IMR-90 (cell line): ENCODE data around the gene OSBP. TPM values are rescaled to one million over a fixed set of nuclear protein-coding genes. Genes with fewer than 3 reads are reported as not detected.

ENCODE experiments used
- ATAC-seq: fragments of 200-7000 bp; cut with Tn5 transposase; 2 replicates; pipeline ENCODE4 v1.9.1; 2020; ENCODE audit warnings: low read depth, mild to moderate bottlenecking, moderate library complexity
- BruUV-seq: library from RNA; stranded (reverse); fragments of 400-500 nt; replicated peaks from 2 replicates; lab custom pipeline; 2021; lab: Mats Ljungman, UMichigan
- CTCF ChIA-PET: fragments of 300-600 bp; formaldehyde crosslinking; extraction: SDS; loops from one replicate; lab custom pipeline; 2021; ENCODE audit warnings: antibody characterized with exemption; lab: Yijun Ruan, JAX
- POLR2A ChIA-PET: fragments of 300-600 bp; sonication (Branson Sonifier 250); formaldehyde crosslinking; loops from one replicate; lab custom pipeline; 2022; ENCODE audit warnings: antibody characterized with exemption; ENCODE audit not compliant: unreplicated experiment; lab: Charles Lee
- DNase-seq: peaks from one replicate; pipeline ENCODE4 v3.0.0; 2013
- H2AFZ ChIP-seq: replicated peaks from 2 replicates; pipeline ENCODE3; 2013; ENCODE audit warnings: low read length, mild to moderate bottlenecking; ENCODE audit not compliant: poor library complexity
- H2AK5ac ChIP-seq: 2 replicates; pipeline ENCODE4 v1.6.1; 2013; ENCODE audit warnings: low read depth, low read length, inconsistent platforms
- H2AK9ac ChIP-seq: replicated peaks from 2 replicates; pipeline ENCODE3; 2013; ENCODE audit warnings: mild to moderate bottlenecking, low read depth, low read length, moderate library complexity; ENCODE audit not compliant: poor library complexity
- H2BK120ac ChIP-seq: 2 replicates; pipeline ENCODE4 v1.6.1; 2013; ENCODE audit warnings: low read depth, low read length, inconsistent platforms
- H2BK15ac ChIP-seq: 3 replicates; pipeline ENCODE4 v1.6.1; 2013; ENCODE audit warnings: low read depth, low read length, inconsistent platforms
- H2BK20ac ChIP-seq: 2 replicates; pipeline ENCODE4 v1.6.1; 2013; ENCODE audit warnings: low read depth, mild to moderate bottlenecking, inconsistent platforms, low read length, moderate library complexity
- H2BK5ac ChIP-seq: 2 replicates; pipeline ENCODE4 v1.6.1; 2013; ENCODE audit warnings: mild to moderate bottlenecking, low read depth, low read length, inconsistent platforms; ENCODE audit not compliant: poor library complexity, severe bottlenecking
- H3K14ac ChIP-seq: replicated peaks from 2 replicates; pipeline ENCODE4 v1.6.1; 2013; ENCODE audit warnings: low read depth, low read length, inconsistent platforms
- H3K18ac ChIP-seq: 2 replicates; pipeline ENCODE4 v1.6.1; 2013; ENCODE audit warnings: low read depth, low read length, control low read depth
- H3K23ac ChIP-seq: 2 replicates; pipeline ENCODE4 v1.6.1; 2013; ENCODE audit warnings: low read depth, low read length, inconsistent platforms
- H3K27ac ChIP-seq: 2 replicates; pipeline ENCODE4 v1.5.1; 2013; ENCODE audit warnings: mild to moderate bottlenecking, control low read depth, low read length; ENCODE audit not compliant: insufficient read depth
- H3K27me3 ChIP-seq: 2 replicates; pipeline ENCODE4 v1.6.1; 2013; ENCODE audit warnings: low read length; ENCODE audit not compliant: control insufficient read depth, insufficient read depth
- H3K36me3 ChIP-seq: 2 replicates; pipeline ENCODE4 v1.6.1; 2013; ENCODE audit warnings: low read length, mixed read lengths; ENCODE audit not compliant: control insufficient read depth, insufficient read depth
- H3K4ac ChIP-seq: 2 replicates; pipeline ENCODE4 v1.6.1; 2013; ENCODE audit warnings: low read depth, low read length, inconsistent platforms
- H3K4me1 ChIP-seq: 2 replicates; pipeline ENCODE4 v1.6.1; 2013; ENCODE audit warnings: low read length, mixed read lengths; ENCODE audit not compliant: control insufficient read depth, insufficient read depth
- H3K4me2 ChIP-seq: 2 replicates; pipeline ENCODE4 v1.6.1; 2013; ENCODE audit warnings: low read depth, mild to moderate bottlenecking, control low read depth, low read length, moderate library complexity
- H3K4me3 ChIP-seq: 2 replicates; pipeline ENCODE4 v1.5.1; 2013; ENCODE audit warnings: low read depth, mild to moderate bottlenecking, control low read depth, low read length, moderate library complexity; ENCODE audit not compliant: insufficient read depth
- H3K56ac ChIP-seq: 2 replicates; pipeline ENCODE4 v1.6.1; 2013; ENCODE audit warnings: low read length, inconsistent platforms; ENCODE audit not compliant: insufficient read depth; ENCODE audit errors: extremely low read depth
- H3K79me1 ChIP-seq, 2 experiments: 2 replicates each; pipeline ENCODE4 v1.6.1; 2013; ENCODE audit warnings: low read length in 2 of 2, inconsistent platforms in 1 of 2, low read depth in 1 of 2
- H3K9ac ChIP-seq: 2 replicates; pipeline ENCODE4 v1.6.1; 2013; ENCODE audit warnings: low read depth, low read length, control low read depth
- H3K9me1 ChIP-seq: 2 replicates; pipeline ENCODE4 v1.6.1; 2013; ENCODE audit warnings: low read length, inconsistent platforms; ENCODE audit not compliant: insufficient read depth
- H3K9me3 ChIP-seq: 2 replicates; pipeline ENCODE4 v1.6.1; 2013; ENCODE audit warnings: low read length; ENCODE audit not compliant: control insufficient read depth, insufficient read depth
- H4K20me1 ChIP-seq: 2 replicates; pipeline ENCODE4 v1.6.1; 2013; ENCODE audit warnings: low read length, inconsistent platforms; ENCODE audit not compliant: insufficient read depth
- H4K5ac ChIP-seq: 2 replicates; pipeline ENCODE4 v1.6.1; 2013; ENCODE audit warnings: mild to moderate bottlenecking, low read depth, low read length, control low read depth
- H4K8ac ChIP-seq, 2 experiments: 2 replicates each; pipeline ENCODE4 v1.6.1; 2013; ENCODE audit warnings: low read depth in 2 of 2, low read length in 2 of 2, control low read depth in 1 of 2, inconsistent platforms in 1 of 2
- H4K91ac ChIP-seq: 2 replicates; pipeline ENCODE4 v1.6.1; 2013; ENCODE audit warnings: low read depth, low read length, inconsistent platforms; ENCODE audit not compliant: insufficient read depth
- BHLHE40 ChIP-seq: fragments of 150-350 bp; IDR thresholded peaks from 2 replicates; pipeline ENCODE4 v1.6.1; 2016; ENCODE audit warnings: mild to moderate bottlenecking, low read depth, low read length
- CEBPB ChIP-seq: IDR thresholded peaks from 2 replicates; pipeline ENCODE4 v1.6.1; 2012; ENCODE audit warnings: low read depth, low read length, improper control_type of control experiment
- CHD1 ChIP-seq: IDR thresholded peaks from 2 replicates; pipeline ENCODE4 v1.6.1; 2012; ENCODE audit warnings: low read depth, low read length, improper control_type of control experiment
- FOS ChIP-seq: fragments of 150-350 bp; IDR thresholded peaks from 2 replicates; pipeline ENCODE4 v1.6.1; 2016; ENCODE audit warnings: low read depth, low read length
- MAFK ChIP-seq: IDR thresholded peaks from 2 replicates; pipeline ENCODE4 v1.6.1; 2012; ENCODE audit warnings: low read depth, low read length, improper control_type of control experiment
- MAZ ChIP-seq: IDR thresholded peaks from 2 replicates; pipeline ENCODE4 v1.6.1; 2012; ENCODE audit warnings: low read depth, mild to moderate bottlenecking, low read length, improper control_type of control experiment, moderate library complexity, borderline replicate concordance
- MXI1 ChIP-seq: IDR thresholded peaks from 2 replicates; pipeline ENCODE4 v1.6.1; 2012; ENCODE audit warnings: low read depth, mild to moderate bottlenecking, low read length, moderate library complexity, borderline replicate concordance
- NFE2L2 ChIP-seq: fragments of 150-350 bp; IDR thresholded peaks from 2 replicates; pipeline ENCODE4 v1.6.1; 2016; ENCODE audit warnings: low read depth, mild to moderate bottlenecking, low read length
- POLR2A ChIP-seq: IDR thresholded peaks from 2 replicates; pipeline ENCODE4 v1.6.1; 2012; ENCODE audit warnings: mild to moderate bottlenecking, low read depth, low read length
- RAD21 ChIP-seq: IDR thresholded peaks from 2 replicates; pipeline ENCODE4 v1.6.1; 2012; ENCODE audit warnings: low read length, improper control_type of control experiment
- RCOR1 ChIP-seq: IDR thresholded peaks from 2 replicates; pipeline ENCODE4 v1.6.1; 2012; ENCODE audit warnings: mild to moderate bottlenecking, low read length, improper control_type of control experiment; ENCODE audit not compliant: insufficient replicate concordance
- RFX5 ChIP-seq: IDR thresholded peaks from 2 replicates; pipeline ENCODE4 v1.8.0; 2012; ENCODE audit warnings: low read depth, mild to moderate bottlenecking, low read length, moderate library complexity
- SMC3 ChIP-seq: fragments of 150-350 bp; IDR thresholded peaks from 2 replicates; pipeline ENCODE4 v1.6.1; 2016; ENCODE audit warnings: low read depth, mild to moderate bottlenecking, antibody characterized with exemption, low read length, moderate library complexity
- WGBS, 2 experiments: methylation state at CpG; one replicate each; pipeline versions ENCODE4 v1.1.5 to v1.1.7; 2013; ENCODE audit warnings: missing lambda C conversion rate in 2 of 2; ENCODE audit not compliant: insufficient read length in 1 of 2; ENCODE audit errors: extremely low coverage in 2 of 2; 5-methylcytosine and 5-hydroxymethylcytosine counted together
- dilution Hi-C: fragments of 300-500 bp; cut with HindIII; formaldehyde crosslinking; loops from one replicate; pipeline ENCODE4 v1.14.3; 2018; ENCODE audit warnings: low sequenced_read_pairs; ENCODE audit not compliant: unreplicated experiment
- in situ Hi-C: fragments of 300-500 bp; cut with MboI; formaldehyde crosslinking; loops from 3 replicates; pipeline ENCODE4 v1.14.3; 2019; ENCODE audit warnings: low sequenced_read_pairs, inconsistent platforms, mixed read lengths
- intact Hi-C: fragments of 100-400 bp; cut with micrococcal nuclease; formaldehyde crosslinking; loops from 2 replicates; pipeline ENCODE4 v1.10.0; 2022
- polyA plus RNA-seq, 3 experiments: library from polyadenylated mRNA; depleted of rRNA; stranded (reverse); fragments of >200 nt; gene quantifications; 2 replicates each; pipeline ENCODE4 v1.2.3, GENCODE V29; 2012; ENCODE audit warnings: low replicate concordance in 1 of 3
- total RNA-seq: library from RNA; depleted of rRNA; stranded (reverse); fragments of >200 nt; gene quantifications from 2 replicates; pipeline ENCODE4 v1.2.3, GENCODE V29; 2012
- TF ChIP-seq, protein P1 (sequence below): fragments of 150-350 bp; IDR thresholded peaks from 2 replicates; pipeline ENCODE4 v1.6.1; 2017; ENCODE audit warnings: mild to moderate bottlenecking, antibody characterized with exemption, low read length, low read depth
- TF ChIP-seq, protein P2 (sequence below): conservative IDR thresholded peaks from 2 replicates; pipeline ENCODE4 v1.5.1; 2012; ENCODE audit warnings: mild to moderate bottlenecking, low read depth, low read length, improper control_type of control experiment
- TF ChIP-seq, protein P3 (sequence below): fragments of 150-350 bp; IDR thresholded peaks from 2 replicates; pipeline ENCODE4 v1.6.1; 2016; ENCODE audit warnings: low read depth, mild to moderate bottlenecking, low read length, moderate library complexity, borderline replicate concordance

Gene OSBP
- total and polyA plus RNA-seq, 2 of the 4 experiments (the other 2 are of a cell fraction), result 22.1 to 27.4 TPM

DNA sequence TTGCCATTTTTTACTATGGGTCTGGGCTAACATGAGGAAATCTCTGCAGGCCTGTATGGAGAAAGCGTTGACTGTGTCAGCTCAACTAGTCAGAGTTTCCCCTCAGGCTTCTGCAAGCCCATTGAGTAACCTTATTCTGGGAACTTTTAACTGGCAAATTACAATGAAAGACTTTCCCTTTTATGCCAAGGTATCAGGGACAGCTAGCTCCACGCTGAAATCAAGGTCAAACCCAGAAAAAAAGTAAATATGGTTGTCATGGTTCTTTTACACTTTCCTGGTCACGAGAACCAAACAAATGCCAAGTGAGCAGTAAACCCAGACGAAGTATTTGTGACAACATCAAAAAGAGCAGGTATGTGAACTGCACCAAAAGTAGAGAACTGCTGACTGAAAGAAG lies 13.8 kb downstream of the OSBP start:
- DNase-seq (no peak), ATAC-seq (no peak)
- Histone ChIP-seq H4K8ac (no peak overlapping the region), H3K4me1 (no peaks in the 10 kb centered on the region), H3K56ac (no peak overlapping the region), H3K9me3 (no peaks in the 10 kb centered on the region), H3K9me1 (peaks cover 3% of the 10 kb centered on the region; the same call in 1 of the 2 replicates), H3K36me3 (peaks cover 60% of the 10 kb centered on the region), H3K4me3 (no peak overlapping the region), H4K20me1 (peaks cover 5% of the 10 kb centered on the region; the same call in 1 of the 2 replicates), H2AK9ac (no peak overlapping the region), H2BK15ac (no peak overlapping the region), H3K27ac (no peak overlapping the region), H4K5ac (no peak overlapping the region), H2AFZ (no peak overlapping the region), H3K14ac (no peak overlapping the region), H3K23ac (no peak overlapping the region), H2BK20ac (no peak overlapping the region), H3K18ac (no peak overlapping the region), H3K27me3 (no peaks in the 10 kb centered on the region), H2BK5ac (no peak overlapping the region), H3K4me2 (no peak overlapping the region), H2BK120ac (no peak overlapping the region), H3K4ac (no peak overlapping the region), H4K91ac (no peak overlapping the region), H3K9ac (no peak overlapping the region), H2AK5ac (no peak overlapping the region), H3K79me1 (peaks cover 11 to 30% of the 10 kb centered on the region in 2 experiments; a peak in 3 of 4 replicates)
- CTCF ChIA-PET, result no interaction called here
- TF ChIP-seq, protein P1, sequence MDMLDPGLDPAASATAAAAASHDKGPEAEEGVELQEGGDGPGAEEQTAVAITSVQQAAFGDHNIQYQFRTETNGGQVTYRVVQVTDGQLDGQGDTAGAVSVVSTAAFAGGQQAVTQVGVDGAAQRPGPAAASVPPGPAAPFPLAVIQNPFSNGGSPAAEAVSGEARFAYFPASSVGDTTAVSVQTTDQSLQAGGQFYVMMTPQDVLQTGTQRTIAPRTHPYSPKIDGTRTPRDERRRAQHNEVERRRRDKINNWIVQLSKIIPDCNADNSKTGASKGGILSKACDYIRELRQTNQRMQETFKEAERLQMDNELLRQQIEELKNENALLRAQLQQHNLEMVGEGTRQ, result no peak
- no peak for TF ChIP-seq BHLHE40
- no peak for TF ChIP-seq FOS
- TF ChIP-seq NFE2L2, result no peak
- TF ChIP-seq, protein P2, sequence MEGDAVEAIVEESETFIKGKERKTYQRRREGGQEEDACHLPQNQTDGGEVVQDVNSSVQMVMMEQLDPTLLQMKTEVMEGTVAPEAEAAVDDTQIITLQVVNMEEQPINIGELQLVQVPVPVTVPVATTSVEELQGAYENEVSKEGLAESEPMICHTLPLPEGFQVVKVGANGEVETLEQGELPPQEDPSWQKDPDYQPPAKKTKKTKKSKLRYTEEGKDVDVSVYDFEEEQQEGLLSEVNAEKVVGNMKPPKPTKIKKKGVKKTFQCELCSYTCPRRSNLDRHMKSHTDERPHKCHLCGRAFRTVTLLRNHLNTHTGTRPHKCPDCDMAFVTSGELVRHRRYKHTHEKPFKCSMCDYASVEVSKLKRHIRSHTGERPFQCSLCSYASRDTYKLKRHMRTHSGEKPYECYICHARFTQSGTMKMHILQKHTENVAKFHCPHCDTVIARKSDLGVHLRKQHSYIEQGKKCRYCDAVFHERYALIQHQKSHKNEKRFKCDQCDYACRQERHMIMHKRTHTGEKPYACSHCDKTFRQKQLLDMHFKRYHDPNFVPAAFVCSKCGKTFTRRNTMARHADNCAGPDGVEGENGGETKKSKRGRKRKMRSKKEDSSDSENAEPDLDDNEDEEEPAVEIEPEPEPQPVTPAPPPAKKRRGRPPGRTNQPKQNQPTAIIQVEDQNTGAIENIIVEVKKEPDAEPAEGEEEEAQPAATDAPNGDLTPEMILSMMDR, result no peak
- no peak for TF ChIP-seq SMC3
- no peak for TF ChIP-seq MXI1
- TF ChIP-seq RFX5, result no peak
- TF ChIP-seq CHD1, result no peak
- no peak for TF ChIP-seq POLR2A
- TF ChIP-seq, protein P3, sequence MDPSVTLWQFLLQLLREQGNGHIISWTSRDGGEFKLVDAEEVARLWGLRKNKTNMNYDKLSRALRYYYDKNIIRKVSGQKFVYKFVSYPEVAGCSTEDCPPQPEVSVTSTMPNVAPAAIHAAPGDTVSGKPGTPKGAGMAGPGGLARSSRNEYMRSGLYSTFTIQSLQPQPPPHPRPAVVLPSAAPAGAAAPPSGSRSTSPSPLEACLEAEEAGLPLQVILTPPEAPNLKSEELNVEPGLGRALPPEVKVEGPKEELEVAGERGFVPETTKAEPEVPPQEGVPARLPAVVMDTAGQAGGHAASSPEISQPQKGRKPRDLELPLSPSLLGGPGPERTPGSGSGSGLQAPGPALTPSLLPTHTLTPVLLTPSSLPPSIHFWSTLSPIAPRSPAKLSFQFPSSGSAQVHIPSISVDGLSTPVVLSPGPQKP, result no peak
- no peak for TF ChIP-seq MAZ
- TF ChIP-seq CEBPB, result no peak
- no peak for TF ChIP-seq RAD21
- TF ChIP-seq RCOR1, result no peak
- no peak for TF ChIP-seq MAFK
- intact Hi-C loops, result no loop called here
- dilution Hi-C loops, result no loop called here
- no CpG with 5 or more reads among the region's 4 CpGs for WGBS, 2 experiments
- in situ Hi-C loops, result loop anchor here (5.0 to 25.0 kb wide), 2 partner anchors 41 to 1711 kb away; no protein-coding TSS in a partner anchor
- no TSS peak for BruUV-seq
- POLR2A ChIA-PET, result no interaction called here
